Natural killer cell treated with Interleukin-12 subunit alpha and Interleukin-12 subunit beta and Interleukin-15 and Interleukin-18, amount 100 ng/mL, for 72 hours (primary cell): ENCODE data around the gene SLAMF7. TPM values are rescaled to one million over a fixed set of nuclear protein-coding genes. Genes with fewer than 3 reads are reported as not detected.

Source experiments
- ATAC-seq, 2 donors: fragments of 150-1000 bp; cut with Tn5 transposase in 1 of 2; sonication (Bioruptor Pico), chemical (Tn5 transposase) in 1 of 2; 2 replicates each; pipeline ENCODE4 v1.10.0; 2021
- DNase-seq: peaks from one replicate; pipeline ENCODE4 v3.0.0; 2022; ENCODE audit warnings: low spot score
- H3K27ac Mint-ChIP-seq, 2 donors: 1 replicate in 1 of 2; 2 replicates in 1 of 2; pipeline ENCODE4 v1.8.0; 2022; ENCODE audit warnings: mixed read lengths in 2 of 2, mild to moderate bottlenecking in 1 of 2, moderate library complexity in 1 of 2
- H3K27me3 Mint-ChIP-seq, 2 donors: 1 replicate in 1 of 2; 2 replicates in 1 of 2; pipeline ENCODE4 v1.8.0; 2022; ENCODE audit warnings: mixed read lengths in 2 of 2
- H3K36me3 Mint-ChIP-seq: one replicate; pipeline ENCODE4 v1.8.0; 2022; ENCODE audit warnings: mixed read lengths
- H3K4me1 Mint-ChIP-seq, 2 donors: 1 replicate in 1 of 2; 2 replicates in 1 of 2; pipeline ENCODE4 v1.8.0; 2022; ENCODE audit warnings: low read depth in 2 of 2, mixed read lengths in 2 of 2, mild to moderate bottlenecking in 1 of 2
- H3K4me3 Mint-ChIP-seq: one replicate; pipeline ENCODE4 v1.8.0; 2022; ENCODE audit warnings: mixed read lengths
- H3K9me3 Mint-ChIP-seq: 2 replicates; pipeline ENCODE4 v1.8.0; 2022; ENCODE audit warnings: mixed read lengths
- total RNA-seq, 2 donors: library from RNA; stranded (reverse); gene quantifications; one replicate each; pipeline ENCODE4 v1.2.3, GENCODE V29; 2022

The SLAMF7 gene
- total RNA-seq, 2 donors from 2014 or later = 677 to 1,669 TPM

- H3K9me3 Mint-ChIP-seq = peaks cover 12% of the 10 kb centered on the region
These were observed 19.5 kb downstream of the SLAMF7 start for GRCh38 chr1:160758521-160758920.

GRCh38 chr1:160759740-160760139, 20.7 kb downstream of the SLAMF7 start:
- DNase-seq (no peak), ATAC-seq (no peak)
- H3K36me3 Mint-ChIP-seq = peaks cover 31% of the 10 kb centered on the region
- peaks cover 15% of the 10 kb centered on the region for H3K9me3 Mint-ChIP-seq
- peak overlapping the region; percentile 93 for H3K27ac Mint-ChIP-seq
- H3K4me3 Mint-ChIP-seq = no peak overlapping the region
- H3K4me1 Mint-ChIP-seq = peaks cover 73 to 75% of the 10 kb centered on the region in 2 donors
- H3K27me3 Mint-ChIP-seq = no peaks in the 10 kb centered on the region

More at GRCh38 chr1:160758521-160758920, 19.5 kb downstream of the SLAMF7 start:
- Mint-ChIP-seq H3K27ac (peak overlapping the region; percentile 93), H3K4me1 (peaks cover 77 to 83% of the 10 kb centered on the region in 2 donors), H3K4me3 (peak overlapping the region; percentile 50), H3K27me3 (no peaks in the 10 kb centered on the region), H3K36me3 (peaks cover 32% of the 10 kb centered on the region)
- DNase-seq (no peak), ATAC-seq (peak in 1 of 2 donors; percentile 7)

DNA sequence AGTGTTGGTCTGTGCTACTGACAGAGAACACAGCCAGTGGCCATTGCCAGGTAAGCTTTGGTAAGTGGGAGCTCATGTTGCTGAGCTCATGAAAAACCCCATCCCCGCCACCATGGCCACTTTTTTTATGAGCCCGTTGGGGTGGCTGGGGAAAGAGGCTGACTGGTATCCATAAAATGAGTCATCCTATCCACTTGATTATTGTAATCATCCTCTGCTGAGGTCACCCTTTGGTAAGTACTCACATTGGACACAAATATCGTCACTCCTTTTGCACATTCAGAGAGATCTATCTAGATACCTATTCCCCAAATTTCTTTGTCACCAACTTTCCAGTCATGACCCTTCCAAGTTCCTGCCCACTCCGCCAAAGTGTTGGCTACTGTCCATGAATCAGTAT, 22.0 kb downstream of the SLAMF7 start:
- H3K4me3 Mint-ChIP-seq = peak overlapping the region; percentile 11
- DNase-seq = no peak
- H3K36me3 Mint-ChIP-seq = peaks cover 36% of the 10 kb centered on the region
- H3K27ac Mint-ChIP-seq = peak overlapping the region; percentile 36 to 93
- no peak for ATAC-seq
- H3K4me1 Mint-ChIP-seq = peaks cover 70 to 71% of the 10 kb centered on the region in 2 donors
- H3K9me3 Mint-ChIP-seq = peaks cover 15% of the 10 kb centered on the region
- no peaks in the 10 kb centered on the region for H3K27me3 Mint-ChIP-seq

DNA sequence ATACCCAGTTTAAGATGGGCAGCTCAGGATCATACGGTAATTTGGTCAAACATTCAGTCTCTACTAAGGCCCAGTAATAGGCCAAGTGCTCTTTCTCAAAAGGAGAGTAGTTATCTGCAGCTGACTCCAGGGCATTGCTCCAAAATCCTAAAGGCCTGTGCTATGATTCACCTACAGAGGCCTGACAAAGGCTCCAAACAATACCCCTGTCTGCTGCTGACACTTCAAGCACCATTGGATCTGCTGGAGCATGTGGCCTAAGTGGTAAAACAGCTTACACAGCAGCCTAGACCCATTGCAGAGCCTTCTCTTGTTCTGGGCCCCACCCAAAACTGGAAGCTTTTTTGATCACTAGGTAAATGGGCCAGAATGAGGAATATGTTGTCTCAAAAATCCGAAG, 22.8 kb downstream of the SLAMF7 start:
- DNase-seq (no peak), ATAC-seq (no peak)
- Mint-ChIP-seq H3K27me3 (no peaks in the 10 kb centered on the region), H3K4me3 (peak overlapping the region; percentile 11), H3K4me1 (peaks cover 70% of the 10 kb centered on the region in 2 donors), H3K27ac (peak overlapping the region; percentile 36 to 93), H3K36me3 (peaks cover 40% of the 10 kb centered on the region), H3K9me3 (peaks cover 15% of the 10 kb centered on the region)

- peaks cover 37% of the 10 kb centered on the region for H3K36me3 Mint-ChIP-seq
These were observed 24.9 kb downstream of the SLAMF7 start for GRCh38 chr1:160763993-160764392.

DNA sequence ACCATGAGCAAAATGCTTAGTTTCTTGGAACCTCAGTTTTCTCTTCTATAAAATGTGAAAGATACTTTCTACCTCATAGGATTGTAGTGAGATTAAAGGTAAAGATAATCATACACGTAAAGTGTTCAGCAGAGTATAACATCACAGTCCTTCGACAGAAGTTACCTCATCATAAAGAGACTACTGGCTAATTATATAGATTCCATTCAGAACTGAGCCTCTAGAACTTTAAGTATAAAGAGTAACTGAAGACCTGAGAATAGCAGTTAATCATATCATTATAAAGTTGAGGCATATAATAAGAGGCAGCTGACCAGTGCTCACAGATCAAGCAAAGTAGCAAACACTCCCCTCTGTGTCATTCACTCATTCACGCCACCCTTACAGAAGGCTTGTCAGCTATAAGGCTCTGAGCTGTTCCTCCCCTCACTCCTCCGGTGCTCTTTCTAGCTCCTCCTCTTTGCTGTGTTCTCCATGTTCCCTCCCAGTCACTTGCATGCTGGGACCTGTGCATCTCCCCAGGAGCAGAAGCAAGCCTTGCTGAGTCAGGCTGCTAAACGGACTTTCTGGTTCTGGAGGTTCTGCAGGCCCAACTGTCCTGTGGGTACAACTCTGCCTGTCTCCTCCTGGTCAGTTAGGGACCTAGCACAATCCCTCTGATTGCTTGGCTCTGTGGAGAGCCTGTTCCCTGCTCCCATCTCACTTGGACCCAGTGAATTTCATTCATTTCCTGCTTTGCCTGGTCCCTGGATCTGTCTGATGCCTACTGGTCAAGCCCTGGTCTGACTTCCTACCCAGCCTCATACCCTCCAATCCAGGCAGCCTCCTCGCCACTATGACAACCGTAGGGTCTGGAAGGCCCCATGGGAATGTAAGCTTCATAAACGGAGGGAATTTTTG, 28.6 kb downstream of the SLAMF7 start:
- H3K4me1 Mint-ChIP-seq = peaks cover 65% of the 10 kb centered on the region in 2 donors
- peaks cover 6% of the 10 kb centered on the region for H3K9me3 Mint-ChIP-seq
- ATAC-seq = peak; percentile 82 to 89
- peaks cover 25% of the 10 kb centered on the region for H3K36me3 Mint-ChIP-seq
- peak; percentile 74 for DNase-seq
- peak overlapping the region; percentile 91 for H3K4me3 Mint-ChIP-seq
- peak overlapping the region; percentile 97 to 100 for H3K27ac Mint-ChIP-seq
- H3K27me3 Mint-ChIP-seq = no peaks in the 10 kb centered on the region

More at GRCh38 chr1:160763993-160764392, 24.9 kb downstream of the SLAMF7 start:
- peak overlapping the region in 1 of 2 donors; percentile 93 for H3K27ac Mint-ChIP-seq
- no peak overlapping the region for H3K4me3 Mint-ChIP-seq
- peaks cover 64 to 67% of the 10 kb centered on the region in 2 donors for H3K4me1 Mint-ChIP-seq
- ATAC-seq = no peak
- H3K9me3 Mint-ChIP-seq = peaks cover 12% of the 10 kb centered on the region
- no peaks in the 10 kb centered on the region for H3K27me3 Mint-ChIP-seq
- no peak for DNase-seq

- peak; percentile 87 for DNase-seq
- peaks cover 59 to 60% of the 10 kb centered on the region in 2 donors for H3K4me1 Mint-ChIP-seq
These were observed 29.2 kb downstream of the SLAMF7 start for GRCh38 chr1:160768295-160768657.

GRCh38 chr1:160772331-160772730, 33.3 kb downstream of the SLAMF7 start:
- H3K4me3 Mint-ChIP-seq = peak overlapping the region; percentile 5
- no peak for DNase-seq
- no peak for ATAC-seq
- no peaks in the 10 kb centered on the region for H3K9me3 Mint-ChIP-seq
- H3K27me3 Mint-ChIP-seq = peaks cover 0 to 3% of the 10 kb centered on the region in 2 donors
- H3K27ac Mint-ChIP-seq = peak overlapping the region; percentile 62 to 100
- H3K4me1 Mint-ChIP-seq = peaks cover 53 to 68% of the 10 kb centered on the region in 2 donors
- H3K36me3 Mint-ChIP-seq = peaks cover 8% of the 10 kb centered on the region

More at GRCh38 chr1:160768295-160768657, 29.2 kb downstream of the SLAMF7 start:
- H3K27me3 Mint-ChIP-seq = no peaks in the 10 kb centered on the region
- H3K27ac Mint-ChIP-seq = peak overlapping the region; percentile 97 to 100
- peaks cover 25% of the 10 kb centered on the region for H3K36me3 Mint-ChIP-seq
- peak overlapping the region; percentile 91 for H3K4me3 Mint-ChIP-seq
- peak; percentile 88 to 89 for ATAC-seq
- H3K9me3 Mint-ChIP-seq = peaks cover 6% of the 10 kb centered on the region

- DNase-seq (no peak), ATAC-seq (no peak)
- Mint-ChIP-seq H3K27me3 (peaks cover 0 to 3% of the 10 kb centered on the region in 2 donors), H3K27ac (peak overlapping the region; percentile 62 to 75), H3K4me3 (no peak overlapping the region), H3K36me3 (peaks cover 8% of the 10 kb centered on the region), H3K4me1 (peaks cover 50 to 65% of the 10 kb centered on the region in 2 donors), H3K9me3 (no peaks in the 10 kb centered on the region)
These were observed 34.0 kb downstream of the SLAMF7 start for GRCh38 chr1:160773093-160773492.

DNA sequence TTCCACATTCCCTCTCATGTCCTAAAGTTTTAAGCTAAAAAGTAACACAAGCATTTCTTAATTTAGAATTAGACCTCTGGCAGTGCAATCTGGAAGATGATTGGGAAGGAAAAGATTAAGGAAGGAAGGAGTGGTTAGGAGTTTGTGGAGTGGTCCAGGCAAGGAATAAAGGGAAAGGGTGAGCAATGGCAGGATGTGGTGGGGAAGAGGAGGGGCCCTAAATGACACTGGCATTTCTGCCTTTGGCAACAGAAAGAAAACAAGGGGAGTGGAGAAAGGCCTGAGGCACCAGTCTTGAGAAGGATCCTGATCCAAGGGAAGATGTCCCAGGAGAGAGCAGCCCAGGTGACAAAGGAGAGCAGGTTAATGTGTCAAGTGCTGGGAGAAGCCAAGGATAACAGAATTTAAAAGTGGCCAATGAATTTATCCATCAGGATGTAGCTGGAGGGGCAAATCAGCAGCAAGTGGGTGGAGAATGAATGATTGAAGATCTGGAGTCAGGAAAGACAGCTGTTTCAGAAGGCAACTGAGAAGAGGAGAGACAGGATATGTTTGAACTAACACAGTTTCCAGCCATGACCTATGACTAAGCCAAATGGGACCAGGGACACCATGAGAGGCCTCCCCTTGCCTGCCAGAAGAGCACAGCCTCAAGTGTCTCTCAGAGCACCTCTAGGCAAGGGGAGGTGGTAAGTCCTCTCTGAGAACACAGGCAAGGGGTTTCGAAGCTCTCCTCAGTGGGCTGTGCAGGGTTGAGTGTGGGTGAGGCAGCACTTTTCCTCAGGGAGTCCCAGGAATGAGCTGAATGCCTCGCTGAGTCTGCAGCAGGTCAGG, 36.1 kb downstream of the SLAMF7 start:
- no peak for DNase-seq
- Mint-ChIP-seq H3K4me1 (peaks cover 41 to 58% of the 10 kb centered on the region in 2 donors), H3K27ac (peak overlapping the region; percentile 56 to 75), H3K9me3 (no peaks in the 10 kb centered on the region), H3K36me3 (peaks cover 8% of the 10 kb centered on the region), H3K27me3 (peaks cover 0 to 3% of the 10 kb centered on the region in 2 donors), H3K4me3 (peak overlapping the region; percentile 28)
- peak in 1 of 2 donors; percentile 56 for ATAC-seq

GRCh38 chr1:160776178-160776577, 37.1 kb downstream of the SLAMF7 start:
- DNase-seq (no peak), ATAC-seq (no peak)
- Mint-ChIP-seq H3K36me3 (peaks cover 8% of the 10 kb centered on the region), H3K4me1 (peaks cover 32 to 48% of the 10 kb centered on the region in 2 donors), H3K27me3 (peaks cover 0 to 3% of the 10 kb centered on the region in 2 donors), H3K27ac (peak overlapping the region; percentile 56 to 75), H3K9me3 (no peaks in the 10 kb centered on the region), H3K4me3 (no peak overlapping the region)

GRCh38 chr1:160777486-160778089, 38.5 kb downstream of the SLAMF7 start:
- H3K27ac Mint-ChIP-seq = peak overlapping the region; percentile 49 to 54
- ATAC-seq = peak in 1 of 2 donors; percentile 43
- peaks cover 0 to 3% of the 10 kb centered on the region in 2 donors for H3K27me3 Mint-ChIP-seq
- no peaks in the 10 kb centered on the region for H3K36me3 Mint-ChIP-seq
- no peak overlapping the region for H3K4me3 Mint-ChIP-seq
- peaks cover 32 to 47% of the 10 kb centered on the region in 2 donors for H3K4me1 Mint-ChIP-seq
- H3K9me3 Mint-ChIP-seq = no peaks in the 10 kb centered on the region
- no peak for DNase-seq

DNA sequence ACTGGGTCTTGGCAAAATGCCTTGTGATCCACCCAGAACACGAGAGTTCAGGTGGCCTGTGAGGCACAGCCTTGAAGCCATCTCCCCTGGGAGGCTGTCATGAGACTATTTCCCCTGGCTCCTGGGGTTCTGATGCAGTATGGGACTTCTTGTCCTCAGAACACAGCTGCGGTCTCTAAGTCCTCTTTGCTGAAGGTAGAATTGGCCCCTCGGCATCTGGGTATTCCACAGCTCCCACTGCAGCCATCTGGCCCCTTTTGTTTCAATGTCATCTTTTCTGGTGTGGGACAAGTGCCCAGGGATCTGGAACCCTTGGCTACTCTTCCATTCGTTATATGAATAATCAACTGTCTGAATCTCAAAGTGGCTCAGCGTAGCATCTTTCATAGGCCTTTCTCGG, 39.9 kb downstream of the SLAMF7 start:
- peaks cover 0 to 3% of the 10 kb centered on the region in 2 donors for H3K27me3 Mint-ChIP-seq
- H3K27ac Mint-ChIP-seq = peak overlapping the region in 1 of 2 donors; percentile 73
- H3K9me3 Mint-ChIP-seq = no peaks in the 10 kb centered on the region
- peaks cover 32 to 43% of the 10 kb centered on the region in 2 donors for H3K4me1 Mint-ChIP-seq
- no peak overlapping the region for H3K4me3 Mint-ChIP-seq
- no peaks in the 10 kb centered on the region for H3K36me3 Mint-ChIP-seq
- DNase-seq (no peak), ATAC-seq (no peak)
